Non-pigmented ciliary epithelial cell (primary cell): ENCODE results near the gene IFI16.
"Not testable (repeated sequence)": the region's sequence is repeated elsewhere in the genome, so short reads cannot be mapped to it uniquely, and the experiment has no call there.

Experiments
- DNase-seq: peaks from one replicate; pipeline ENCODE4 v3.0.0-alpha.2; 2010; ENCODE audit warnings: low read depth

The IFI16 gene

DNA sequence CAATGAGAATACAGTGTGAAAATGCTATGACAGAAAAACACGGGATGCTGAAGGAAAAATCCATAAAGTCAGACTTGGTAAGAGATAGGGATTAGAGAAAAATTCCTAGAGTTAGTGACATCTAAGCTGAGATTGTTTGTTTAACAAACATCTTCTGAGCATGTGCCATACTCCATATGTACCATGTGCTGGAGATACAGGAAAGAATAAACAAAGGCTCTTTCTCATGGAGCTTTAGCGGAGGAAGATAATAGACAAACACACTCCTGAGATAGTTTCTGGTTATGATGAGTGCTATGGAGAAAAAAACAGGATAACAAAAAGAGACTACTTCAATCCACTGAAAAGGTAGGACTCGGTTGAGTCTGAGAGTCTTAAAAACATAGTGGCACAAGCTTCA, 88.9 kb downstream of the IFI16 start:
- no peak for DNase-seq

DNA sequence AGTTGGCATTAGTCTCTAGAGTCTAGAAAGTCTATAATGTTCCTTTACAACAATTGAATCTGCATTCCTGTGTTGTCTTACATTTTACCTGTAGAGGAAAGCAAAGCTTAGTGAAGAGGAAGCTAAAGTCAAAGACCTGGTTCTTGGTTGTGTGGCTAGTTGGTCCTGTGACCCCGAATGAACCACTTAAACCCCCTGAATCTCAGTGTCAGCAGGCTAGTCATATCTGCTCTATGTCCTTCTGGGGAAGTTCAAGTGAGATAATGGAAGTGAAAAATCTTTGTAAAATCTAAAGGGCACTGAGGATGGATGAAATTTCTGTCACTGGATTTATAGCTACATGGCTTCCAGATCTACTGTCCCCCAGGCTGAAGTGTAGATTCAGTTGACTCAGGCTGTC, 90.9 kb downstream of the IFI16 start:
- no peak for DNase-seq

DNA sequence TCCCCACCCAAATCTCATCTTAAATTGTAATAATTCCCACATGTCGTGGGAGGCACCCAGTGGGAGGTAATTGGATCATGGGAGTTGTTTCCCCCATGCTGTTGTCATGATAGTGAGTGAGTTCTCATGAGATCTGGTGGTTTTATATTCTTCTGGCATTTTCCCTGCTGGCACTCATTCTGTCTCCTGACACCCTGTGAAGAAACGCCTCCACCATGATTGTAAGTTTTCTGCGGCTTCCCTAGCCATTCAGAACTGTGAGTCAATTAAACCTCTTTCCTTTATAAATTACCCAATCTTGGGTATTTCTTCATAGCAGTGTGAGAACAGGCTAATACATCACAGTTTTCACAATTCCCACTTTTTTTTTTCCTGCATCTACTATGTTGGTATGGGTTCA, 93.3 kb downstream of the IFI16 start:
- DNase-seq = not testable (repeated sequence)
